Gastrocnemius medialis (tissue), 4 donors: ENCODE data around the gene SEMA6B.

ENCODE experiments used
- CTCF ChIP-seq, 5 experiments: fragments of 450-650 bp in 3 of 5; fragments of 200-600 bp in 2 of 5; sonication (generic) in 2 of 5; IDR thresholded peaks in 4 of 5; conservative IDR thresholded peaks in 1 of 5; 1 replicate in 4 of 5; 2 replicates in 1 of 5; pipeline ENCODE4 v1.5.1; 2016 to 2019; ENCODE audit warnings: antibody characterized with exemption in 5 of 5, mild to moderate bottlenecking in 3 of 5, moderate library complexity in 3 of 5
- POLR2A ChIP-seq, 2 donors: fragments of 450-650 bp; IDR thresholded peaks; one replicate each; pipeline ENCODE4 v1.6.1; 2017; ENCODE audit warnings: antibody characterized with exemption in 2 of 2, mild to moderate bottlenecking in 2 of 2, moderate library complexity in 2 of 2

DNA sequence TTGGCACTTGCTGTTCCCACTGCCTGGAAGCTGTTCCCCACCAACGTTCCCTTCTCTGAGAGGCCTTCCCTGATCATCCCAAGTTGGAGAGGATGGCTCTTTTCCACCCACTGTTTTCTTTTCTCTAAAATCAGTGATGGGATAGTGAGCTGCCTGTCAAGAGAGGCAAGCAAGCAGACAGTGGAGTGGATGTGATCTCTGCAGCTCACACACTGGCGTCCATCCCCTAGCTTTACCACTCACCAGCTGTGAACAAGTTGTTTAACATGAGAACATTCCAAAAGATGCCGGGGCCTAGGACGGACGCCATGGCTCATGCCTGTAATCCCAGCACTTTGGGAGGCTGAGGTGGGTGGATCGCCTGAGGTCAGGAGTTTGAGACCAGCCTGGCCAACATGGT lies 28.0 kb upstream of the SEMA6B start:
- TF ChIP-seq POLR2A (IDR thresholded peaks at IDR 0.05) (no peak), CTCF (IDR thresholded peaks at IDR 0.05 in 4 of 5, conservative IDR thresholded peaks at IDR 0.05 in 1 of 5) (no peak)
